NAMALWA (cell line): Measurements from ENCODE around the gene DPEP2NB.
"Not testable (repeated sequence)": the region's sequence is repeated elsewhere in the genome, so short reads cannot be mapped to it uniquely, and the experiment has no call there.

Source experiments
- DNase-seq: peaks from one replicate; pipeline ENCODE4 v3.0.0-alpha.2; 2015; ENCODE audit warnings: low spot score

DPEP2NB gene

GRCh38 chr16:68015681-68016080 lies at the start of gene DPEP2NB:
DPEP2NB (minus strand) TSS chr16:68015911; CDS start chr16:68015770, 141 bp downstream.
- no peak for DNase-seq

DNA sequence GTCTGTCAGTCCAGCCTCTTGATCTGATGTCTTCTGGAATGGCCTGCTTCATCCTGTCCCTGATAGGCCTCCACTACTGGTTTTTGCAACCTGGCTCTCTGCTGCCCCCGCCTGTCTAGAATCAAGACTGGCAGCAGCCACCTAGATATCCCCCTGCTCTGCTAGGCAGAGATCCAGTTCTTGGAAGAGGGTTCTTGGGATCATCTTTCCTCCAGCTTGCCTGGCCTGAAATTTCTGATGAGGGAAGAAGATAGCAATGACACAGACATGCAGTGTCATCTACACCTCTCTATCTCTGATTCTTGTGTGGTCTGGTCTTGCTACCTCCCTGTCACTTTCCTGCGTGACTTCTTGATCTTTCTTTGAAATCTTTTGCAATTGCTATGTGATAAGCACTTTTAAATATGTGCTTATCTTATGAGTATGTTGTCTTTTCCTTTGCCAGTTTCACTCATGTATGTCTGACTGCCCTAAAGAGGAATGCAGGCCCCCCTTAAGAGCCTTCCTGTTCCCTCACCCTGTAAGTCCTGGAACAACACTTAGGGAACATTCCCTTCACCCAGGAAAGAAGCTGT lies 49.2 kb upstream of the DPEP2NB start:
- peak; percentile 78 for DNase-seq

- DNase-seq = no peak
These were observed 47.2 kb upstream of the DPEP2NB start for GRCh38 chr16:68062910-68063393.

DNA sequence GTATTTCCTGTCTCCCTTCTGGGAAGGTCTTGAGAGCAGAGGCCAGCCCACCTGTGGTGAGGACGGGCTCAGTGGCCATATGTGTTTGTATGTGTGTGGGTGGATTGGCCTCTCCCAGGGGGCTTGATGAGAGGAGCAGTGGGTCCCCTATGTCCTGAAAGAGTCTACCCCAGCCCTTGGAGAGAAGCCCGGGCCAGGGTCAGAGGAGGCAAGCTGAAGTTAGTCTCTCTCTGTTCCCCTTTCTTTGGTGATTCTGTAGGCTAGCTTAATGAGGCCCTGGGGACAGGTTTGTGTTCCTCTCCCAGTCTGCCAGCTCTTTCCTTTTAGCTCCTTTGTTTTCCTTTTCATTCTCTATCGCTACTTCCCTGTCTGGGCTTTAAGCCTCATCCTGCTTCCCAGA lies 45.7 kb upstream of the DPEP2NB start:
- no peak for DNase-seq

GRCh38 chr16:68059804-68060203 lies 44.1 kb upstream of the DPEP2NB start:
- DNase-seq = no peak

GRCh38 chr16:68055395-68055794 lies 39.7 kb upstream of the DPEP2NB start:
- no peak for DNase-seq

DNA sequence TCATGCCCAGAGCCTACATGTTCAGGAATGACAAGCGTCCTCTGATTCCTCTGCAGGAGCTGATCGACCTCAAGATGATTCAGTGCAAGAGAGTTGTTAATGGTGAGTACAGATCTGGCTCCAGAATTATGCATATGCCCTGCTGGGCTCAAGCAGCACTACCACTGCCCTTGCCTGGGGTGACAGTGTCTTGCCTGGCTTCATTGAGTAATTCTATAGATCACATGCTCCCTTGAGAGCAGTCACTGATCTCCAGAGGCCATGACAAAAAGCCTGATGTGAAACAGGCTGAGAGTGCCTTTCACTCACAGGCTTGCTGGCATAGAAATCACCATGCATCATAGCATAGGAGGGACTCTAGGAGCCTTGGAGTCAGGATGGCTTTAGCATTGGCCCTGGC lies 33.7 kb upstream of the DPEP2NB start:
- DNase-seq = no peak

GRCh38 chr16:68047987-68048386 lies 32.3 kb upstream of the DPEP2NB start:
- no peak for DNase-seq

- DNase-seq = no peak
These were observed 30.4 kb upstream of the DPEP2NB start for GRCh38 chr16:68046106-68046505.

GRCh38 chr16:68041783-68042182 lies 26.1 kb upstream of the DPEP2NB start:
- DNase-seq = no peak

DNA sequence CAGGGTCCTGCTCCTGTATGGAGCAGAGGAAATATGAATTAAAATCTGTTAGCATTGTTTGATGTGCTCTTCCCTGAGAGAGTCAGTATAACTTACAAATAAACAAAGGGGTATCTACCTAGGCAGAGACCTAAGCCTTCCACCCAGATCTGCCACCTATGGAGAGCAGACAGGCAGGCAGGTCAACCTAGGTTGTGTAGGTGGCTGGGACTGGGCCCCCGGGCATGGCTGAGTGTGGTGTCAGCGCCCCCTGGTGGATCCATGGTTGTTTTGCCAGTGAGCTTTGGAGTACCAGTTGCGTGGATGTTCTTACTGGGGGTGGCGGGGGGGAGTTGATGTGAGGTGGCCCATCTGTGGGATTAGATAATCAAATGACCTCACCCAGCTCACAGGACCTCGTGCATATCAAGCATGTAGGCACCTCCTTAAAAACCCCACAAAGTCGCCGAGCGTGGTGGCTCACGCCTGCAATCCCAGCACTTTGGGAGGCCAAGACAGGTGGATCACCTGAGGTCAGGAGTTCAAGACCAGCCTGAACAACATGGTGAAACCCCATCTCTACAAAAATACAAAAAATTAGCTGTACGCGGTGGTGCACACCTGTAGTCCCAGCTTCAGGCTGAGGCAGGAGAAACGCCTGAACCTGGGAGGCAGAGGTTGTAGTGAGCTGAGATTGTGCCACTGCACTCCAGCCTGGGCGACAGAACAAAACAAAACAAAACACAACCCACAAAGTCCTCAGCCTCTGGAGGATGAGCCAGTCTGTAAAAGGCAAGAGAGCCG lies 25.0 kb upstream of the DPEP2NB start:
- DNase-seq = peak; percentile 89

GRCh38 chr16:68037841-68038597 lies 22.3 kb upstream of the DPEP2NB start:
- DNase-seq = peak; percentile 60

- DNase-seq = no peak
These were observed 19.5 kb upstream of the DPEP2NB start for GRCh38 chr16:68035227-68035626.

DNA sequence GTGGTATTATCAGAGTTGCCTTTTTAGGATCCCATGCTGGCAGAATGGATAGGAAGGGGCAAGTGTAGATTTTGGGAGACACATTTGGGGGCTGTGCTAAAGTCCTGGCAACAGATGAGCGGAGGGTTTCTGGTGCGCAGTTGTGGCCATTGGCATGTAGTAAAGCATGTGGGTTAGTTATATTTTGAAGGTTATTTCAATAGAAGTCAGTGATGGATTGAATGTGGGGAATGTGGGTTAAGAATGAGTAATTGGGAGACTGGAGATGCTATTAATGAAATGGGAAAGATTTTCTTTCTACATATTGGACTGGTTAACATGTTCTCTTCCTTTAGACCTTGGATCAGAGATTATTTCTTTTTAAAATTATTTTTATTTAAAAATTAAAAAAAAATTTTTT lies 17.4 kb upstream of the DPEP2NB start:
- DNase-seq = no peak

DNA sequence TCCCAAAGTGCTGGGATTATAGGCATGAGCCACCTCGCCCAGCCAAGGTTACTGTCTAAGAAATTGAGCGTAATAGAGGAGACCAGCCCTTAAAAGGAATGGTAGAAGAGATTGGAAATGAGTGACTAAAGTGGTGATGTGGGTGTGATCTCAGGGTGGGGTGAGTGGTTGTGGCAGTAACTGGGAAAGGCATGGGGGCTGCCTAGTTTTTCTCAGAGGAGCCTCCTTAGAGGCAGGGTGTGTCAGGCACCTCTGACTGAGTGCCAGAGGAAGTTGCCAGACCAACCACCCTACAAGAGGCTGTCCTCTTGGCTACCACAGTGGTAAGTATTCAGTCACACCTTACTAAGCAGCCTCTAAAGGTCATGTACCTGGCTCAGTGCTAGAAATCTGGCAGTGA lies 16.2 kb upstream of the DPEP2NB start:
- DNase-seq = no peak

- not testable (repeated sequence) for DNase-seq
These were observed 14.4 kb upstream of the DPEP2NB start for GRCh38 chr16:68030108-68030507.

DNA sequence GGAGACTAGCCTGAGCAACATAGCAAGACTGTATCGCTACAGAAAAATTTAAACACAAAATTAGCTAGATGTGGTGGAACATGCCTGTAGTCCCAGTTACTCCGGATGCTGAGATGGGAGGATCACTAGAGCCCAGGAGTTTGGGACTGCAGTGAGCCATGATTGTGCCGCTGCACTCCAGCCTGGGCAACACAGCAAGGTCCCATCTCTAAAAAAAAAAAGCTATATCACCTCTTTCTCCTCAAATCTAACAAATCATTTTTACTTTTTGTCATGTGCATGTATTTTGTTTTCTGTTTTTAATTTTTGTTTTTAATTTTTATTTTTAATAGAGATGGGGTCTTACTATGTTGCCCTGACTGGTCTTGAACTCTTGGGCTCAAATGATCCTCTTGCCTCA lies 13.3 kb upstream of the DPEP2NB start:
- no peak for DNase-seq

GRCh38 chr16:68022728-68023537 lies 7.2 kb upstream of the DPEP2NB start, which contains the start of the genes DDX28 and DUS2:
DDX28 (minus strand) TSS chr16:68023232; CDS start chr16:68023202, 30 bp downstream.
DUS2 (plus strand) TSS chr16:68023284; CDS start chr16:68038024, 14,740 bp downstream.
- DNase-seq = peak; percentile 94

- DNase-seq = no peak
These were observed 6.6 kb upstream of the DPEP2NB start for GRCh38 chr16:68022278-68022727.

- DNase-seq = no peak
These were observed 5.8 kb upstream of the DPEP2NB start for GRCh38 chr16:68021490-68021889.

- no peak for DNase-seq
These were observed 3.5 kb upstream of the DPEP2NB start for GRCh38 chr16:68019167-68019680.
